Gastrocnemius medialis (tissue), 4 donors: ENCODE results near the gene TMEM200B. TPM values are rescaled to one million over a fixed set of nuclear protein-coding genes. Genes with fewer than 3 reads are reported as not detected.
A peak's percentile ranks its signal among the peaks of the same experiment; 100 is the strongest.

Experiments
- ATAC-seq, 2 donors: fragments of 150-250 bp; one replicate each; pipeline ENCODE4 v1.9.1; 2016
- DNase-seq, 2 donors: peaks; one replicate each; pipeline ENCODE4 v3.0.0-alpha.2; 2019
- H3K27ac ChIP-seq, 4 donors: fragments of 200-600 bp; sonication (generic); 1 replicate in 1 of 4; 2 replicates in 3 of 4; pipeline ENCODE4 v1.5.1; 2016 to 2018; ENCODE audit warnings: mild to moderate bottlenecking in 2 of 4, moderate library complexity in 1 of 4
- H3K27me3 ChIP-seq, 3 donors: fragments of 200-600 bp; sonication (generic) in 2 of 3; 1 replicate in 1 of 3; 2 replicates in 2 of 3; pipeline versions ENCODE4 v1.5.1 to v1.6.0; 2016 to 2019; ENCODE audit warnings: mild to moderate bottlenecking in 1 of 3, moderate library complexity in 1 of 3
- H3K36me3 ChIP-seq, 2 donors: fragments of 200-600 bp; sonication (generic) in 1 of 2; one replicate each; pipeline ENCODE4 v1.5.1; 2017 to 2018
- H3K4me1 ChIP-seq, 2 donors: fragments of 200-600 bp; sonication (generic) in 1 of 2; one replicate each; pipeline ENCODE4 v1.5.1; 2016 to 2017; ENCODE audit warnings: mild to moderate bottlenecking in 2 of 2
- H3K4me3 ChIP-seq, 4 donors: fragments of 200-600 bp; sonication (generic) in 3 of 4; 1 replicate in 1 of 4; 2 replicates in 3 of 4; pipeline ENCODE4 v1.5.1; 2016 to 2019; ENCODE audit warnings: mild to moderate bottlenecking in 2 of 4
- H3K9me3 ChIP-seq, 3 donors: fragments of 200-600 bp; sonication (generic) in 2 of 3; 1 replicate in 1 of 3; 2 replicates in 2 of 3; pipeline ENCODE4 v1.5.1; 2016 to 2019
- POLR2A ChIP-seq, 2 donors: fragments of 450-650 bp; IDR thresholded peaks; one replicate each; pipeline ENCODE4 v1.6.1; 2017; ENCODE audit warnings: antibody characterized with exemption in 2 of 2, mild to moderate bottlenecking in 2 of 2, moderate library complexity in 2 of 2
- in situ Hi-C, 4 donors: fragments of 200-750 bp; cut with MboI; loops; one replicate each; pipeline versions ENCODE4 v1.15.0 to v1.8.0; 2017; ENCODE audit warnings: low sequenced_read_pairs in 4 of 4
- intact Hi-C: fragments of 100-400 bp; cut with DNase I; formaldehyde crosslinking; loops from one replicate; pipeline ENCODE4 v1.15.1; 2023; ENCODE audit warnings: low total_unique reads
- total RNA-seq, 4 donors: library from RNA; depleted of rRNA; stranded (reverse); fragments of >200 nt; gene quantifications; one replicate each; pipeline versions ENCODE4 v1.1.0 to v1.2.3, GENCODE V29; 2016
- TF ChIP-seq, protein P1 (sequence below), 5 experiments: fragments of 450-650 bp in 3 of 5; fragments of 200-600 bp in 2 of 5; sonication (generic) in 2 of 5; IDR thresholded peaks in 4 of 5; conservative IDR thresholded peaks in 1 of 5; 1 replicate in 4 of 5; 2 replicates in 1 of 5; pipeline ENCODE4 v1.5.1; 2016 to 2019; ENCODE audit warnings: antibody characterized with exemption in 5 of 5, mild to moderate bottlenecking in 3 of 5, moderate library complexity in 3 of 5

TMEM200B gene
- total RNA-seq, 4 donors from 2014 or later: 0.92 to 3.3 (median 1.6) TPM

- in situ Hi-C loops (no loop called here), intact Hi-C loops (loop anchor here (2.0 to 5.0 kb wide), 3 partner anchors 56 to 242 kb away; partner anchors contain the start of gene SRSF4)
- H3K9me3 ChIP-seq: no peaks in the 10 kb centered on the region
- peak overlapping the region; percentile 55 to 80 (median 62) for H3K4me3 ChIP-seq
- H3K36me3 ChIP-seq: no peaks in the 10 kb centered on the region
- H3K27me3 ChIP-seq: peaks cover 30 to 46% (median 33%) of the 10 kb centered on the region in 3 donors
- ATAC-seq: peak; percentile 56 to 62
- DNase-seq: peak; percentile 22 to 33
- peaks cover 0 to 22% of the 10 kb centered on the region in 2 donors for H3K4me1 ChIP-seq
- peak overlapping the region; percentile 71 to 82 (median 78) for H3K27ac ChIP-seq
- TF ChIP-seq, protein P1, sequence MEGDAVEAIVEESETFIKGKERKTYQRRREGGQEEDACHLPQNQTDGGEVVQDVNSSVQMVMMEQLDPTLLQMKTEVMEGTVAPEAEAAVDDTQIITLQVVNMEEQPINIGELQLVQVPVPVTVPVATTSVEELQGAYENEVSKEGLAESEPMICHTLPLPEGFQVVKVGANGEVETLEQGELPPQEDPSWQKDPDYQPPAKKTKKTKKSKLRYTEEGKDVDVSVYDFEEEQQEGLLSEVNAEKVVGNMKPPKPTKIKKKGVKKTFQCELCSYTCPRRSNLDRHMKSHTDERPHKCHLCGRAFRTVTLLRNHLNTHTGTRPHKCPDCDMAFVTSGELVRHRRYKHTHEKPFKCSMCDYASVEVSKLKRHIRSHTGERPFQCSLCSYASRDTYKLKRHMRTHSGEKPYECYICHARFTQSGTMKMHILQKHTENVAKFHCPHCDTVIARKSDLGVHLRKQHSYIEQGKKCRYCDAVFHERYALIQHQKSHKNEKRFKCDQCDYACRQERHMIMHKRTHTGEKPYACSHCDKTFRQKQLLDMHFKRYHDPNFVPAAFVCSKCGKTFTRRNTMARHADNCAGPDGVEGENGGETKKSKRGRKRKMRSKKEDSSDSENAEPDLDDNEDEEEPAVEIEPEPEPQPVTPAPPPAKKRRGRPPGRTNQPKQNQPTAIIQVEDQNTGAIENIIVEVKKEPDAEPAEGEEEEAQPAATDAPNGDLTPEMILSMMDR (IDR thresholded peaks at IDR 0.05 in 4 of 5, conservative IDR thresholded peaks at IDR 0.05 in 1 of 5): peak; percentile 59 to 85 (median 77)
- TF ChIP-seq POLR2A (IDR thresholded peaks at IDR 0.05): peak; percentile 44 to 55
Observed at GRCh38 chr1:29124366-29125236, 898 bp upstream of the TMEM200B start.

DNA sequence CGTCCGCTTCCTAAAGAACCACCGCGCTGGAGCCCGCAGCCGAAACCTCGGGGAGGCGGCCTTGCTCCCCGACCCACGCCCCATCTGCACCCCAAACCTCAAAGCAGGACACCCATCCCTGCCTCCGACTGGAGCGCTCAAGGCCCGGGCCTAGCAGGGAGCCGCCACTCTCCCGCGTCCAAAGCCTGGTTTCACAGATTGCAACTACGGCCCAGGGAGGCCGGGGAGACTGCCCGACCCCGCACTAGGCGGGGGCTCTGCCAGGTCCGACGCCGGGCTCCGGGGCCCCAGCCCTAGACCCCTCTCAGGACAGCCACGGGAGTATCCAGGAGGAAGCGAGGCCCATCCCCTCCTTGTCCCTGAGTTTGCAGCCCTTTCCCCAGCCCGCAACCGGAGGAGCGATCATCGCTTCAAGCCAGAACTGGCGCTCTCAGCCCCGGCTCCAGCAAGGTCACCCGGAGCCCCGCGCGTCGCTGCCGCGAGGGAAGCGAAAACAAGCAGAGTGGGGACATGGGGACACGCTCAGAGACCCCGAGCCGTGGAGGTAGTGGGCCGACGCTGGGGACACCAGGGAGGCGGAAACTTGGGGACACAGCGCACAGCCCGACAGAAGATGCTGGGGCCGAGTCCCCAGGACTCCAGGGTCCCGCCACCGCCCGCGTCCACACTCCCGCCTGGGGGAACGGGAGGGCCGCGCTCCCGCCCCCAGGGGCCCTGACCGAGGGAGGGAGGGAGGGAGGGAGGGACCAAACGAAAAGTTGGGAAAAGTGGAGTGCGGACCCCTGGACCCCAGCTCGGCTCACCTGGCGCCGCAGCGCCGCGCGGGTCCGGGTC lies 433 bp downstream of the TMEM200B start:
- no peak for TF ChIP-seq POLR2A (IDR thresholded peaks at IDR 0.05)
- TF ChIP-seq, protein P1 (IDR thresholded peaks at IDR 0.05 in 4 of 5, conservative IDR thresholded peaks at IDR 0.05 in 1 of 5): no peak
- ATAC-seq (no peak), DNase-seq (no peak)
- H3K27ac ChIP-seq: peak overlapping the region; percentile 71 to 82 (median 78)
- peaks cover 30 to 46% (median 33%) of the 10 kb centered on the region in 3 donors for H3K27me3 ChIP-seq
- peak overlapping the region; percentile 55 to 66 (median 62) for H3K4me3 ChIP-seq
- intact Hi-C loops: loop anchor here (5.0 kb wide), 2 partner anchors 79 to 241 kb away; no protein-coding TSS in a partner anchor
- peaks cover 0 to 6% of the 10 kb centered on the region in 2 donors for H3K36me3 ChIP-seq
- H3K4me1 ChIP-seq: peaks cover 0 to 22% of the 10 kb centered on the region in 2 donors
- in situ Hi-C loops: no loop called here
- H3K9me3 ChIP-seq: no peaks in the 10 kb centered on the region

DNA sequence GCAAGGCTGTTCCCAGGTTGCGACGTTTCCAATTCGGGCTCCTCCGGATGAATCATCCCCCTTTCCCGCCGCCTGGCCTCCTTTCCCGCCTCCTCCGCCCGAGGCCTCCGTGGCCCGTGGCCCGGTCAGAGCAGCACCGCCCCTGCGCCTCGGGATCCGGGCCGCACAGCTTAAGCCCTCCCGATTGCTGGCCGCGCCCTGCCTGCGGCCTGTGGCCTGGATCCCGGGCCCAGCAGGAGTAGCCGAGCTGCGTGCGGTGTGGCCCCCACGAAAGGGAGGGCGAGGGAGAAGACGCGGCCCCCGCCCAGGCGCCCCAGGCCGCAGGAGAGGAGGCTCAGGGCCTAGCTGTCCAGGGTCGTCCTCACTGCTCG lies 1.0 kb downstream of the TMEM200B start:
- peaks cover 0 to 8% of the 10 kb centered on the region in 2 donors for H3K36me3 ChIP-seq
- H3K9me3 ChIP-seq: no peaks in the 10 kb centered on the region
- peak overlapping the region; percentile 71 to 82 (median 78) for H3K27ac ChIP-seq
- ATAC-seq (peak; percentile 7 to 40), DNase-seq (peak in 1 of 2 donors; percentile 39)
- peaks cover 0 to 22% of the 10 kb centered on the region in 2 donors for H3K4me1 ChIP-seq
- peaks cover 30 to 46% (median 33%) of the 10 kb centered on the region in 3 donors for H3K27me3 ChIP-seq
- intact Hi-C loops (loop anchor here (5.0 kb wide), 2 partner anchors 80 to 240 kb away; no protein-coding TSS in a partner anchor), in situ Hi-C loops (no loop called here)
- TF ChIP-seq, protein P1 (IDR thresholded peaks at IDR 0.05 in 4 of 5, conservative IDR thresholded peaks at IDR 0.05 in 1 of 5): no peak
- peak in 1 of 2 donors; percentile 25 for TF ChIP-seq POLR2A (IDR thresholded peaks at IDR 0.05)
- peak overlapping the region; percentile 55 to 66 (median 62) for H3K4me3 ChIP-seq

DNA sequence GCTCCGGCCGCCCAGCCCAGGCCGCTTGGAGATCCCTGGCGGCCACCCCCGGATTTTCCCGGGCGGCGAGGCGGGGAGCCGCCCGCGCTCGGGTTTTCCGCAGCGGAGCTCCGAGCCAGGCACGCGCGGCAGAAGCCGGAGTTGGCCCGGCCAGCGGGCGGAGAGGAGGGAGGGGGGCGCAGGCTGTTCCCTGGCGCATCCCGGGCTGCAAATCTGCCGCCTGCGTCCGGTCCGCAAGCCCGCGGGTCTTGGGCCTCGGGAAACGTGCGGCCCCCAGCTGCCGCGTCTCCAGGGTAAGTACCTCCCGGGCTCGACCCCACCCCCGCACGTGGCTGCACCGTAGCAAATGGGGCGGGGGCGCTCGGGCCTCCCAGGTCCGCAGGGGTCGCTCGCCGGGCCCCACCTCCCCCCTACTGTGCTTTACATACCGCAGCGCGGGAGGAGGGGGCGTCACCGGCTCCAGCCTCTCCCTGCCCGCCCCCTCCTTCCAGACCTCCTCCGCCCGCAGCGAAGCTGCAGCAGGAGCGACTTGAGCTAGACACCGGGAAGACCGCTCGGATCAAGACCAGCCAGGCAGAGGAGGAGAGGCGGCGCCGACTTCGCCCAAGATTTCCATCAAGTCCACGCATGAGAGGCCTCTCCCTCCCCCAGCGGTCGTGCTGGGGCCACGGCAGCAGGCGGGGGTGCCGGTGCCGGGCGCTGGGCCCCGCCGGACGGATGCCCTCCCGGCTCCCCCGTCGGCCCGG lies 1.6 kb downstream of the TMEM200B start:
- peak overlapping the region; percentile 71 to 82 (median 78) for H3K27ac ChIP-seq
- DNase-seq (no peak), ATAC-seq (no peak)
- H3K4me3 ChIP-seq: peak overlapping the region; percentile 55 to 66 (median 62)
- in situ Hi-C loops: no loop called here
- intact Hi-C loops: loop anchor here (5.0 kb wide), 2 partner anchors 80 to 240 kb away; no protein-coding TSS in a partner anchor
- TF ChIP-seq, protein P1 (IDR thresholded peaks at IDR 0.05 in 4 of 5, conservative IDR thresholded peaks at IDR 0.05 in 1 of 5): no peak
- no peak for TF ChIP-seq POLR2A (IDR thresholded peaks at IDR 0.05)
- H3K27me3 ChIP-seq: peaks cover 30 to 46% (median 33%) of the 10 kb centered on the region in 3 donors
- peaks cover 0 to 22% of the 10 kb centered on the region in 2 donors for H3K4me1 ChIP-seq
- no peaks in the 10 kb centered on the region for H3K9me3 ChIP-seq
- H3K36me3 ChIP-seq: peaks cover 0 to 13% of the 10 kb centered on the region in 2 donors
